Neural progenitor cell (in vitro differentiated cells): ENCODE results near the gene MYO10.

Source experiments
- EZH2 ChIP-seq: fragments of 200-600 bp; sonication (generic); IDR thresholded peaks from 2 replicates; pipeline ENCODE4 v1.6.1; 2017; ENCODE audit warnings: antibody characterized with exemption, mild to moderate bottlenecking, moderate library complexity
- EZH2phosphoT487 ChIP-seq: fragments of 200-600 bp; sonication (generic); IDR thresholded peaks from 2 replicates; pipeline ENCODE4 v1.6.1; 2017; ENCODE audit warnings: antibody characterized with exemption
- TF ChIP-seq, protein P1 (sequence below): fragments of 200-600 bp; sonication (generic); IDR thresholded peaks from 2 replicates; pipeline ENCODE4 v1.5.1; 2017; ENCODE audit warnings: antibody characterized with exemption, mild to moderate bottlenecking

DNA sequence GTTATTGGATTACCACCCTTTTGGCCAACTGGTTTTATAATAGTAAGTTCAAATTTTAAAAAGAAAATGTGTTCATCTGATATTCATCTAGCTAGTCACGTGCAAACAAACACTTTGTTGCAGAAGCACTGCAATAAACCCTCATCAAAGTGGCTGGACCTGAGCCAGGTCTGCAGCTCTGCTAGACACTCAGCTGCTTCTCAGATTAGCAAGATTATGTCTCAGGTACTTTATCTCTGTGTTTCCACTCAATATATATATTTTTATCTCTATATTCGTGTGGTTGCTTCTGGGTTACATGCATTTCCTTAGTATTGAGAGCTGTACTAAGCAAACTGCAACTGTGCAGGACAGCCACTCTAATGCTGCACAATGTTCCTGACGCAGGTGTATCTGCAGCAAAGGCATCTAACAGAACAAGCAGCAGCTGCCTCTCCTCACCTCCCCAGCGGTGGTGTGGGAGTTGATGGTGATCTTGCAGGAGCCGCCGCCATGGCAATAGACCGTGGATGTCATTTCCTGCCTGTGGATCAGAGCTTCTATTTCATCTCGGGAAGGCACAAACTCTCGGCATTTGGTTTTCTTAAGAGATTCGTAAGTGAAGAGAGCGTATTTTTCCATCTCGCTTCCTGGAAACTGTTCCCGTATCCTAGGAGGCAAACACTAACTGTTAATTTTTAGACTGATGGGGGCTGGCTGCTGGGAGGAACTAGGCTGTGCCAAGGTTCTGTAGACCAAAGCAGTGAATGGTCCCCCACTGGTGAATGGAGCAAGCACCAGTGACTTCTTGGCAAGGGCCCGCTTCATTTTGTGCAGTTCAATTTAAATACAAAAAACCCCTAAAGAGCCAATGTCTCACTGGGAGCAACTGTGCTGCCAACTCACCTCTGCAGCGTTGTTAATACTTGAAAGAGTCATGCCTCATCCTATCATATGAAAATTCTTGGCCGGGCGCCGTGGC is 262.6 kb downstream of the MYO10 start:
- TF ChIP-seq, protein P1, sequence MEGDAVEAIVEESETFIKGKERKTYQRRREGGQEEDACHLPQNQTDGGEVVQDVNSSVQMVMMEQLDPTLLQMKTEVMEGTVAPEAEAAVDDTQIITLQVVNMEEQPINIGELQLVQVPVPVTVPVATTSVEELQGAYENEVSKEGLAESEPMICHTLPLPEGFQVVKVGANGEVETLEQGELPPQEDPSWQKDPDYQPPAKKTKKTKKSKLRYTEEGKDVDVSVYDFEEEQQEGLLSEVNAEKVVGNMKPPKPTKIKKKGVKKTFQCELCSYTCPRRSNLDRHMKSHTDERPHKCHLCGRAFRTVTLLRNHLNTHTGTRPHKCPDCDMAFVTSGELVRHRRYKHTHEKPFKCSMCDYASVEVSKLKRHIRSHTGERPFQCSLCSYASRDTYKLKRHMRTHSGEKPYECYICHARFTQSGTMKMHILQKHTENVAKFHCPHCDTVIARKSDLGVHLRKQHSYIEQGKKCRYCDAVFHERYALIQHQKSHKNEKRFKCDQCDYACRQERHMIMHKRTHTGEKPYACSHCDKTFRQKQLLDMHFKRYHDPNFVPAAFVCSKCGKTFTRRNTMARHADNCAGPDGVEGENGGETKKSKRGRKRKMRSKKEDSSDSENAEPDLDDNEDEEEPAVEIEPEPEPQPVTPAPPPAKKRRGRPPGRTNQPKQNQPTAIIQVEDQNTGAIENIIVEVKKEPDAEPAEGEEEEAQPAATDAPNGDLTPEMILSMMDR: no peak
- TF ChIP-seq EZH2 (no peak), EZH2phosphoT487 (no peak)
